Subcutaneous adipose tissue (tissue), 4 donors: Measurements from ENCODE around the gene FOSB. TPM values are rescaled to one million over a fixed set of nuclear protein-coding genes. Genes with fewer than 3 reads are reported as not detected.

ENCODE experiments used
- CTCF ChIP-seq: fragments of 450-650 bp; IDR thresholded peaks from one replicate; pipeline ENCODE4 v1.5.1; 2016; ENCODE audit warnings: low read depth, mild to moderate bottlenecking, control low read depth, antibody characterized with exemption, moderate library complexity
- total RNA-seq, 4 donors: library from RNA; depleted of rRNA; stranded (reverse); fragments of >200 nt; gene quantifications; one replicate each; pipeline ENCODE4 v1.1.0, GENCODE V29; 2016

FOSB gene
- total RNA-seq, 4 donors from 2014 or later, result 1.8 to 14.5 (median 2.4) TPM

DNA sequence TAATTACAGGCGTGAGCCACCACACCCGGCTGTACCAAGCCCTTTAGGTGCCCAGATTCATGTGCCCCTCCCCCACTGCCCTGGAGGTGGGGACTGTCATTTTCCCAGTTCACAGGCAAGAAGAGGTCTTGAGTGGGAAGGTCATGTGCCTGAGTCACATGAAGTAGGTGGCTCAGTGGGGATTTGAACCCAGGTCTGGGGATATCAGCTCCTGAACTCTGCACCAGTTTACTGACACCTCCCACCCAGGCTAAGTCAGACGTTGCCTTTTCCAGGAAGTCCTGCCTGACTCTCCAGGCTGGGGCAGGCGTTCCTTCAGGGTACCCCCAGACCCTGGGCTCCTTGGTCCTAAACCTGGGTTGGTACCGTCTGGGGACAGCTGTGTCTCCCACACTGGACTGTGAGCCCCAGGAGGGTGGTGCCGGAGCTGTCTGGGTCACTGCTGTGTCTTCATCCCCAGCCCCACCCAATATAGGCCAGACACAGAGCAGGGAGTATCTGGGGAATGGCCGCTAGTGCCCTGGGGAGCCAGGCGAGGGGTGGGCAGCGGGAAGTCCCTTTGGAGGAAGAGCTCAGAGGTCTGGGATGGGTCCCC lies 48.1 kb downstream of the FOSB start:
- TF ChIP-seq CTCF, result no peak

DNA sequence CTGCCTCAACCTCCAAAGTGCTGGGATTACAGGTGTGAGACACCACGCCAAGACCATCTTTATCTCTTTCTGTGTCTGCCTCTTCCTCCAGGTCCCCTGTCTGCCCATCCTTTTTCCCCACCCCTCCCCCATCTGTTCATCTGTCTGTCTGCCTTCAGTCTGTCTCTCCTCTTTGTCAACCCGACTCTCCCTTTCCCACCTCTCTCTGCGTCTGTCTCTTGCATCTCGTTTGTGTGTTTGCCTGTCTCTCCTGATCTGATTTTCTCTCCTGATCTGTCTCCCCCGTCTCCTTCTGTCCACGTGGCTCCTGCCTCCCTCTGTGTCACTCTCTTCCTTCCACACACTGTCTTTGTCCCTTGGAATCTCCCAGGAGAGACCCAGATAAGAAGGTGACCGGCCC lies 49.4 kb downstream of the FOSB start:
- no peak for TF ChIP-seq CTCF

DNA sequence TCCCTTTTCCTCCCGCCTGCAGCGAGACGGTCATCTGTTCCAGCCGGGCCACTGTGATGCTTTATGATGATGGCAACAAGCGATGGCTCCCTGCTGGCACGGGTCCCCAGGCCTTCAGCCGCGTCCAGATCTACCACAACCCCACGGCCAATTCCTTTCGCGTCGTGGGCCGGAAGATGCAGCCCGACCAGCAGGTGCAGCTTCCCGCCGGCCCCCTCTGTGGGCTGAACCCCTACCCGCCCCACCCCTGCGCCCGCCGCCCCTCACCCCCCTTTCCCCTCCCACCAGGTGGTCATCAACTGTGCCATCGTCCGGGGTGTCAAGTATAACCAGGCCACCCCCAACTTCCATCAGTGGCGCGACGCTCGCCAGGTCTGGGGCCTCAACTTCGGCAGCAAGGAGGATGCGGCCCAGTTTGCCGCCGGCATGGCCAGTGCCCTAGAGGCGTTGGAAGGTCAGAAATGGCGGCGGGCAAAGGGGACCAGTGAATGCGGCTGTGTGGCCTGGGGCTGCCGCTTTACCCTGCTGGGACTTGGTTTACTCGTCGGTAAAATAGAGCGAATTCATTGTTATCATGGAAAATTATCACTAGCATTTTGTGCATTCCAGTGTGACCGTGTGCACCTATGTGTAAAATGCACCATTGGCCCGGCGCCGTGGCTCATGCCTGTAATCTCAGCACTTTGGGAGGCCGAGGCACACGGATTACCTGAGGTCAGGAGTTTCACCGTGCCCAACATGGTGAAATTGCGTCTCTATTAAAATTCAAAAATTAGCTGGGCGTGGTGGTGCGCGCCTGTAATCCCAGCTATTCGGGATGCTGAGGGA lies 50.1 kb downstream of the FOSB start:
- TF ChIP-seq CTCF, result no peak

DNA sequence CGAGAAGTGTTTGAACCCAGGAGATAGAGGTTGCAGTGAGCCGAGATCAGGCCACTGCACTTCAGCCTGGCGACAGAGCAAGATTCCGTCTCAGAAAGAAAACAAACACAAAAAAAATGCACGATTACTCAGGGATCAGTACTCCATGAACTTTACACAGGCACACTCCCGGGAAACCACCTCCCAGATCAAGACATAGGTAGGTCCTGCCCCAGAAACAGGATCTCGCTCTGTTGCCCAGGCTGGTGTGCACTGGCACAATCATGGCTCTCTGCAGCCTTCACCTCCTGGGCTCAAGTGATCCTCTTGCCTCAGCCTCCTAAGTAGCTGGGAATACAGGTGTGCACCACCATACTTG lies 50.7 kb downstream of the FOSB start:
- TF ChIP-seq CTCF, result no peak

DNA sequence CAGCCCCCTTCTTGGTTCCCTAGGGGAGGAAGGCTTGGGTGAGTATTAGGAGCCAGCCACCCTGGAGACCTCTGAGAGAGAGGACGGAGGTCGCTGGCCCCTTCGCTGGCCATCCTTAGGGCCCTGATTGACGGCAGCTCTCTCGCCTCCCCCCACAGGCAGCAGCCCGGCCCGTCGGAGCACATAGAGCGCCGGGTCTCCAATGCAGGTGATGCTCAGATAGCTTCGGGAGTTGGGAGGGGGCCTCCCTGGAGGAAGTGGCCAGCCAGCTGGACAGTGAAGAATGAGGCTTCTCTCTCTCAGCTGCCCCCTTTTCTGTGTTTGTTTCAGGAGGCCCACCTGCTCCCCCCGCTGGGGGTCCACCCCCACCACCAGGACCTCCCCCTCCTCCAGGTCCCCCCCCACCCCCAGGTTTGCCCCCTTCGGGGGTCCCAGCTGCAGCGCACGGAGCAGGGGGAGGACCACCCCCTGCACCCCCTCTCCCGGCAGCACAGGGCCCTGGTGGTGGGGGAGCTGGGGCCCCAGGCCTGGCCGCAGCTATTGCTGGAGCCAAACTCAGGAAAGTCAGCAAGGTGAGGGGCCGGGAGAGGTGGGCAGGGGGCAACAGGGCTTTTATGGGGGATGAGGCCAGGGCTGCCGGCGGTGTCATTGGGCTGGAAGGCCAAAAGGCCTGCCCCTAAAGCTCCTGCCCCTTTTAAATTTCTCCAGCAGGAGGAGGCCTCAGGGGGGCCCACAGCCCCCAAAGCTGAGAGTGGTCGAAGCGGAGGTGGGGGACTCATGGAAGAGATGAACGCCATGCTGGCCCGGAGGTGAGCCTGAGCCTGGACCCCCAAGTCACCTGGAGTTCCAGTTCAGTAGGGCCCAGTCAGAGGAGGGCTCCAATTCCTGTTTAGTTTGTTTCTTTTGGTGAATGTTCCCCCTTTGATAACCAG lies 54.5 kb downstream of the FOSB start:
- no peak for TF ChIP-seq CTCF

- no peak for TF ChIP-seq CTCF
Measured at GRCh38 chr19:45523642-45524256, 56.0 kb downstream of the FOSB start.
